Activated gamma-delta T cell (primary cell): ENCODE measurements around the gene PTF1A.

ENCODE experiments used
- DNase-seq: peaks from one replicate; lab custom pipeline; 2025; lab: John Stamatoyannopoulos, UW
- total RNA-seq, 2 donors: gene quantifications; one replicate each; lab custom pipeline; 2026; lab: John Stamatoyannopoulos, UW

Gene PTF1A, protein sequence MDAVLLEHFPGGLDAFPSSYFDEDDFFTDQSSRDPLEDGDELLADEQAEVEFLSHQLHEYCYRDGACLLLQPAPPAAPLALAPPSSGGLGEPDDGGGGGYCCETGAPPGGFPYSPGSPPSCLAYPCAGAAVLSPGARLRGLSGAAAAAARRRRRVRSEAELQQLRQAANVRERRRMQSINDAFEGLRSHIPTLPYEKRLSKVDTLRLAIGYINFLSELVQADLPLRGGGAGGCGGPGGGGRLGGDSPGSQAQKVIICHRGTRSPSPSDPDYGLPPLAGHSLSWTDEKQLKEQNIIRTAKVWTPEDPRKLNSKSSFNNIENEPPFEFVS
- total RNA-seq, result 0 to 0.05 reads per million in 2 donors

DNA sequence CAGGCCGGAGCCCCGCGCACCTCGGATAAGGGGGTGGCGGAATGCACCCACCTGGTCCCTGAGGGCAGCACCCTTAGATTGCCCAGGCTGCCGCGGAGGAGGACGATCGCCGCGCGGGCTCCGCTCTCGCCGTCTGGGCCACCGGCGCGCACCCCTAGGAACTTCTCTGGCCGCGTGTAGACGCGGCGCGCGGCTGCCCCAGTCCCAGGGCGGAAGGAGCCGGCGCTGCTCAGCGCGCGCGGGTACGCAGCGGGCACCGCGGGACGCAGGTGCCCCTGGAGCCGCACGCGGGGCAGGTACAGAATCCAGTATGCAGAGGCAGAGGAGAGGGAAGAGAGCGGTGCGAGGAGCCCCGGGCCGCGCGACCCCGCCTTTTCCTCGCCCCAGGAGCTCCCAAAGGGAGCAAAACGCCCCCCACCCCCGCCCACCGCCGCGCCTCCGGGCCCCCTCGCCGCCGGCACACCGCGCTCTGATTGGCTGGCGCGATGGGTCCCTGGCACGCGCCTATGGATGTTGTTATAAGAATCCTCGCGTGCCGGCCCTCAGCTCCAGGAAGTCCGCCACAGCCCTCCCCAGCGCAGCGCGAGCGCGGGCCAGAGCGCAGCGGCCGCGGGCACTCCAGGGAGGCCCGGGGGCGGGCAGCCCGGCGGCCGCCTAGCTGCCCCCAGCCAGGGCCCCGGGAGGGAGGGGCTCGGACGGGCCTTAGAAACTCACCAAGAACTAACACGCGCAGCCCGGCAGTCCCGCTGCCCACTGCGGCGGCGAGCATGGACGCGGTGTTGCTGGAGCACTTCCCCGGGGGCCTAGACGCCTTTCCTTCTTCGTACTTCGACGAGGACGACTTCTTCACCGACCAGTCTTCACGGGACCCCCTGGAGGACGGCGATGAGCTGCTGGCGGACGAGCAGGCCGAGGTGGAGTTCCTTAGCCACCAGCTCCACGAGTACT is at the start of gene PTF1A:
Gene PTF1A, plus strand, starts transcription at position 549 of the 948 bp plus-strand sequence. Its CDS starts 219 bp downstream, at position 768.
- no peak for DNase-seq

- no peak for DNase-seq
Observed at GRCh38 chr10:23146258-23146657, 45.9 kb upstream of the PTF1A start.

GRCh38 chr10:23147035-23147434 is 45.1 kb upstream of the PTF1A start:
- no peak for DNase-seq

GRCh38 chr10:23148214-23148613 is 43.9 kb upstream of the PTF1A start:
- no peak for DNase-seq

- no peak for DNase-seq
Observed at GRCh38 chr10:23150091-23150490, 42.0 kb upstream of the PTF1A start.

GRCh38 chr10:23150610-23151009 is 41.5 kb upstream of the PTF1A start:
- DNase-seq, result no peak

DNA sequence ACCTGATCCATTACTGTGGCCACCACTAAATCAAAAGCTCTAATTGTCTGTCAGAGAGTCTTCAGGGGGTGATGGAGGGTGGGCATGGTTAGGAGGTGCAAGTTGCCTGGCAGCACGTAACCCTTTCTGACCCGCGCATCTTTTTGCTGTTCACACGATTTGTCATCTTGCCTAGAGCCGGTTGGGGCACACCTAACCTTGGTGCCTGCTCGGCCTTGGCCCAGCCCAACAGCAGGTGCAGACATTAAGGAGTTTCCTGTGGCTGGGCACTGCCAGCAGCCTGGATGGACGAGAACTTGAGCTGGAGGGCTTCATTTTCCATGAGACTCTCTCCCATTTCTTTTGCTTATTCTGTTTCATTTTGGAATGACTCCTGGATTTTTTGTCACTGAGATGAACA is 41.0 kb upstream of the PTF1A start:
- no peak for DNase-seq

- DNase-seq, result no peak
Observed at GRCh38 chr10:23155169-23155568, 36.9 kb upstream of the PTF1A start.

DNA sequence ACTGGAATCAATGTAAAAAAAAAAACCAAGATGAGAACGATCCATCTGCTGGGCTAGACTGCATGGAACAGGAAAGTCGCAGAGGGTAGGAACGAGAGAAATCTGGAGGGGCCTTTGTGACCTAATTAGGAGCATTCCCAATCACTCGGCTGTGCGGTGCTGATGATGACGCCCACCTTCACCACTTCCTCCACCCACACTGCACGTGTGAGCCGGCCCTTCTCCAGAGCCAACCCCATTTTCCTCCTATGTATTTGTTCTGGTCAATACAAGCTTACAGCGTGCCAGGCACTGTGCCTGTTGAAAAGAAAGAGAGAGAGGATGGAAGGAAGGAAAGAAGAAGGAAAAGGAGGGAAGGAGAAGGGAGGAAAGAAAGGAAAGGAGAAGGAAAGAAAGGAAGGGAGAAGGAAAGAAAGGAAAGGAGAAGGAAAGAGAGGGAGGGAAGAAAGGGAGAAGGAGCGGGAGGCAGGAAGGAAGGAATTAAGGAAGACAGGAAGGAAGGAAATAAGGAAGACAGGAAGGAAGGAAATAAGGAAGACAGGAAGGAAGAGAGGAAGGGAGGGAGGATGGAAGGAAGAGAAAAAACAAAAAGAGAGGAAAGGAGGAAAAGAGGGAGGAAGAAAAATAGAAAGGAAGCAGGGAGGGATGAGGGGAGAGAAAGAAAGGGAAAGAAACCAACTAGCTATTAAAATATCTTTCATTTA is 35.5 kb upstream of the PTF1A start:
- DNase-seq, result no peak

DNA sequence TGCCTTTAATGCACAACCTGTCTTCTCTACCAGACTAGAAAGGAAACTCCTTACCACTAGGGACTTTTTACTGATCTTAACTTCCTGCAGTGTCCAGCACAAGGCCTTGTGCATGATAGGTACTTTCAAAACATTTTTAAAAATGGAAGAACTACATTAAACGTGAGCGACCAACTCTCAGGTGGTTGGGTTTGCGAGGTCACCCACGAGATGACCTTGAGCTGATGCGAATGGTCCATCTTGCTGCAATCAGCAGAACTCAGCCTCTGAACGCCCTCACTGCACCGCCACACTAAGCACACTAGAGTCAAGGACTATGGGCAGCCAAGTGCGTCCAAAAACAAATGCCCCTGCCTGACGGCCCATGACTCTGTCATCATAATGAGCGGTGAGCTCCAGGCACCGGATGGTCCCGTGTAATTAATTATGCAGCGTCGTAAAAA is 34.9 kb upstream of the PTF1A start:
- DNase-seq, result no peak

DNA sequence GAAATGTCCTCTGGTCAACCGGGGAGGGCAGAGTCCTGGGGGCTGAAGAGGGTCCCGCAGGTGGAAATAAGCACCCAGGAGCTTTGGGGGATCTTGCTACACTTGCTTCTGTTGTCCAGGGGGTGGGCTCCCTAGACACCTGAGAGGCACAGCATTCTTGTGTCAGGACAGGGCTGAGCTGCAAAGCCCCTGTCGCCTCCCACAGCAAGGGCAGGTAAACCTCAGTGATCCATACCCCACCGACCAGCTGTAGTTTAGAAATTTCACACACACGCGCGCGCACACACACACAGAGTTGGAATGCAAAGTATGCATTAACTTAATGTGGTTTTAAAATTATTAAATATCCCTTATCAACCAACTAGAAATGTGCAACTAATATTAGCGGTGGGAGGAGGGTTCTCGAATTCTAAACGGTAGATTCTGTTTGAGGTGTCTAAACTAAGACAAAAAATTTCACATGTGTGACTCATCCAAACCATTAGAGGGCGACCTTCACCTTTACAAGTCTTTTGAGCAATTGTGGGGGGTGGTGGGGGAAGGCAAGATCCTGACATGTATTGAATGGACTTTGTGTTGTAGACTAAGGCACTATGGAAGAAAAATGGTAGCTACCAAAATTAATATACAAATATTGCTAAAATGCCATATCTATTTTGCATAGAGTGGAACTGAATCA is 34.3 kb upstream of the PTF1A start:
- no peak for DNase-seq

DNA sequence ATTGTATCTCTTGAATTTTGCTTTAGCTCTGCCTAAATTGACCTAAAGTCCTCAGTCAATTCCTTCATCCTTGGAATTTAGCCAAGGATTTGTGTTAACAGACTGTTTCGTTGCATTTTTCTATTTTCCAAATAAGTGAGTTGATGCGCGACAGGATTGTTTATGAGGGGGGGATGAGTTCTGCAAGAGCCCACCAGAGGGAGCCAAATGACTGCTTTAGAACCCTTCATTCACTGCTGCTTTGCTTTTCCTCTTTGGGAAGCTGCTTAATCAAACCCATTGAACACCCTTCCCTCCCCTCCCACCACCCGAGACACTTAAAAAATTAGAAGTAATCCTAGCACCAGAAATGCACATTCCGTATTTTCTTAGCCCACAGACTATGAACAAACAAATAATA is 33.7 kb upstream of the PTF1A start:
- DNase-seq, result no peak

- DNase-seq, result no peak
Observed at GRCh38 chr10:23171232-23171876, 20.8 kb upstream of the PTF1A start.

DNA sequence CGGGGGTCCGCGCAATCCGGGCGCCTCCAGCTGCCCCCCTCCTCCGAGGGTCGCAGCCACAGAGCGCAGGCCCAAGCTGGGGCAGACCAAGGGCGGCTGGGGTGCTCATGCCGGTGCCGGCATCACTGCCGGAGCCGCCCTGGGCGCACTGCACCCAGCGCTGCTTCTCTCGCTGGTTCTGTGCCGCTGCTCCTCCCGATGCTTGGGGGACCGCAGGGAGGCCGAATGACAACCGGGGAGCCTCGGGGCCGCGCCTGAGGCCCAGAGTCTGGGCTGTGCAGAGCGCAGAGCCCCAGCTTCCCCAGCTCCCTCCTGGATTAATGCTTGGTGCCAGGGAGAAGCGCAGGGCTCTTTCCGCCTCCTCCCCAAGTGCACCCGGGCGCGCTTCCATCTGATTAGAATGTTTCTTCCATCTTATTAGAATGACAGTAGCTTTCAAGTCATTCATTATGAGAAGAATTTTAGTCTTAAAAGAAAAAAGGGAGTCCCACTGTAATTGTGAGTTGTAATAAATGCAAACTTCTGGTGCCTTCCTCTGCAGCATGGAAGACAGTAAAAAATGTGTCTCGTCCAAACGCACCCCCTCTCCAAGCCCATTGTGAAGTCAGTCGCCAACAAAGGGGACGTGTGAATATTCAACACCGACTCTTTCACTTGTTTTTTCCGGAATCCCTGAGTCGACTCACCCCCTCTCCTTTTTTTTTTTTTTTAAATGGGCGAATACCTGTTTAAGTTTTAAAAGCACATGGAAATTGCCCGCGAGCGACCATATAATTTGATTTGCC is 19.5 kb upstream of the PTF1A start:
- DNase-seq, result no peak

- no peak for DNase-seq
Observed at GRCh38 chr10:23173214-23174073, 18.7 kb upstream of the PTF1A start.

- DNase-seq, result no peak
Observed at GRCh38 chr10:23174074-23174976, 17.8 kb upstream of the PTF1A start.

DNA sequence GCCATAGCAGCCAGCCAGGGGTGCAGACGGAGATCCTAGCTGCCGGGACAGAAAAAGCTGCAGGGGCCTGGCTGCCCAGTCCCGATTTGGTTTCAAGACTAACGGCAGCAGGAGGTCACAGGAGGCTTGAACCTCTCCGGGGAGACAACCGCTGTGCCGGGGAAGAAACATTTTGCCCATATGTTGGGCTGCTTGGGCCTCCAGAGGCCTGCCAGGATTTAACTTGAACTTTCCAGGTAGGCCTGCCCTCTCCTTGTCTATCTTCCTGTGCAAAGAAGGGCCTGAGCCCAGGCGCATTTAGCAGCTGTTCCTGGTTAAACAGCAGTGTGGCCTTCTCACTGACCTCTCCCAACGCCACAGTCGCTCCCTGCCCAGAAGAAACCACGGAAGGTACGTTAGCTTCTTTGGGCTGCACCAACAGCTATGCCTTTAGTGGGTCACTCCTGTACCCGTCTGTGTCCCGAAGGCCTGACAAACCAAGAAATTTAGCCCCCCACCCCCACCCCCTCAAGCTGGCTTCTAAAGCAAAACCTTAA is 17.1 kb upstream of the PTF1A start:
- no peak for DNase-seq

- DNase-seq, result no peak
Observed at GRCh38 chr10:23186178-23186577, 5.9 kb upstream of the PTF1A start.
